ENCODE measurements around the gene BHLHA15.

The BHLHA15 gene

DNA sequence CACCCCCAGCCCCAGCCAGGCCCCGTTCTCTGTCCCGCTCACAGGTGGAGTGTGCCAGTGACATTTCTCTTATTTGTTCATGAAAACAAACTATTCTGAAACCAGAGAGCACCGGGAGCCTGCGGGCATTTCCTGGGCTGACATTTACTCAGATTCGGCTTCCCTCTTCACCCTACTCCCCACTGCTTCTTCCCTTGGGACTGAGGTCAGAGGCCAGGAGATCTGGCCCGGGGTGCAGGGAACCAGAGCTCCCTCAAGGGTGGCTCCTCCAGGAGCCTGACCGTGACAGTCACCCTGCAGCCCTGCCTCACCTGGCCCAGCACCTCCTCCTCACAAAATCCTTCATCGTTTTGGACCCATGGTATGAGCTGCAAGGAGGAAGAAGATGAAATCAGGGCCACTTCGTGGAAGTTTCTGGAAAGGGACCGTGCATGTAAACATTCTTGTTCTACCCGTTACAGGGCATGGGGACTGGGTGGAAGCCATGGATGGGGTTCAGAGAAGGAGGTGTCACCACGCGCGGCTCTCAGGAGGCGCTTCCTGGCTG, 12.2 kb downstream of the BHLHA15 start:
- no peak overlapping the region for H3K4me3 ChIP-seq (replicated peaks in 1 of 2; ENCODE audit: low read depth in 2 of 2, low read length in 2 of 2)
- TF ChIP-seq, protein P1, sequence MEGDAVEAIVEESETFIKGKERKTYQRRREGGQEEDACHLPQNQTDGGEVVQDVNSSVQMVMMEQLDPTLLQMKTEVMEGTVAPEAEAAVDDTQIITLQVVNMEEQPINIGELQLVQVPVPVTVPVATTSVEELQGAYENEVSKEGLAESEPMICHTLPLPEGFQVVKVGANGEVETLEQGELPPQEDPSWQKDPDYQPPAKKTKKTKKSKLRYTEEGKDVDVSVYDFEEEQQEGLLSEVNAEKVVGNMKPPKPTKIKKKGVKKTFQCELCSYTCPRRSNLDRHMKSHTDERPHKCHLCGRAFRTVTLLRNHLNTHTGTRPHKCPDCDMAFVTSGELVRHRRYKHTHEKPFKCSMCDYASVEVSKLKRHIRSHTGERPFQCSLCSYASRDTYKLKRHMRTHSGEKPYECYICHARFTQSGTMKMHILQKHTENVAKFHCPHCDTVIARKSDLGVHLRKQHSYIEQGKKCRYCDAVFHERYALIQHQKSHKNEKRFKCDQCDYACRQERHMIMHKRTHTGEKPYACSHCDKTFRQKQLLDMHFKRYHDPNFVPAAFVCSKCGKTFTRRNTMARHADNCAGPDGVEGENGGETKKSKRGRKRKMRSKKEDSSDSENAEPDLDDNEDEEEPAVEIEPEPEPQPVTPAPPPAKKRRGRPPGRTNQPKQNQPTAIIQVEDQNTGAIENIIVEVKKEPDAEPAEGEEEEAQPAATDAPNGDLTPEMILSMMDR (IDR thresholded peaks at IDR 0.05; ENCODE audit: low read depth, low read length), result no peak
- DNase-seq (ENCODE audit: low read depth in 2 of 2), result no peak

DNA sequence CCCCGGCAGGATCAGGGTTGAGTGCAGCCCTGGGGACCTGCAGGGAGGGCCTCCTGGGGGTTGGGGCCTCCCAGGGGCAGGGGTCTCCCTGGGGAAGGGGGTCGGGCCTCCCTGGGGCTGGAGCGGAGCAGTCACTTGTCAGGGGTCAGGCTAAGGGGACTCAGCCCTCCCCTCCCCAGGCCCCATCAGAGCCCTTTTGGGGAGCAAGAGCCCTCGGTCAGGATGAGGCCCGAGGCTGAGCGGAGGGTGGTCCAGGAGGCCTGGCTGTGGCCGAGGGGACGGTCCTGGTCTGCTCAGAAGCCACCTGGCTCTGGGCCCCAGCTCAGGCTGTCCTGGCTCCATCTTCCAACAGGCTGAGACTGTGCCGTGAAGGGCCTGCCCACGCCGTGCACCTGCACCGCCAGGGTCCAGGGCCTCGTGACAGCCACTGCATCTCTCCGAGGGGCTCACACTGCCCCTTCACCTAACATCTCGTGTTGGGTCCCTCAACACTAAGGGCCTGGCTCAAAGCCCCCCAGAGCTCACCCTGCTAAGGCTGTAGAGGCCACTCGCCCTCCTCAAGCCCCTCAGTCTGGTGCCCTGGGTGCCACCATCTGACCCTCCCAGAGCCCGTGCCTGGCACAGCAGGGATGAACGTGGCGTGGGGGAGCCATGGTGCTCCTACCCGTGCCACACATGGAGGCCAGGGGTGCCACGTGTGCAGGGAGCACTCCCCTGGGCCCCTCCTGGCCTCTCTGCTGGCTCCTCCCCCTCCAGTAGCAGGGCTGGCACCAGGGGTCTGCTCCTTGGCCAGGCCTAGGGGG, 12.9 kb downstream of the BHLHA15 start:
- no peak overlapping the region for H3K4me3 ChIP-seq (replicated peaks in 1 of 2; ENCODE audit: low read depth in 2 of 2, low read length in 2 of 2)
- DNase-seq (ENCODE audit: low read depth in 2 of 2), result no peak
- TF ChIP-seq, protein P1 (IDR thresholded peaks at IDR 0.05; ENCODE audit: low read depth, low read length), result no peak

DNA sequence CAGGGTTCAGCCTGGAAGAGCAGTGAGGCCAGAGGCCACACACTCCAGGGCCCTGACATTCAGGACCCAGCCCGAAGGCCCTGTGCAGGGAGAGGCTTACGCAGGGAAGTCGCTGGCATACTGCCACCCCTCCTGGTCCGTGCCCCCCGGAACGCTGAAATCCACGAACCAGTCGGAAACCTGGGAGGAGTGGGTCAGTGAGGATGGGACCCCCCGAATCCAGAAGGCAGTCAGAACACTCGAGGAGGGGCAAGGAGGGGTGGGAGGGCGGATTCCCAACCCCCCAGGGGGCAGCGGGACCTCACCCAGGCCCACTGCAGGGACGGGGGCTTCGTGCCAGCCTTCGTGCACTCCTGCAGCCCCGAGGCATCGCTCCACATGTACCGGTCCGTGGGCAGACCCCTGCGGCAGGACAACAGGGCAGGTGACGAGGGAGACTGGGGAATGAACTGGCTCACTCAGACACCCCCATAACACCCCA, 13.5 kb downstream of the BHLHA15 start:
- no peak for DNase-seq (ENCODE audit: low read depth in 2 of 2)
- H3K4me3 ChIP-seq (replicated peaks in 1 of 2; ENCODE audit: low read depth in 2 of 2, low read length in 2 of 2), result no peak overlapping the region
- TF ChIP-seq, protein P1 (IDR thresholded peaks at IDR 0.05; ENCODE audit: low read depth, low read length), result no peak

DNA sequence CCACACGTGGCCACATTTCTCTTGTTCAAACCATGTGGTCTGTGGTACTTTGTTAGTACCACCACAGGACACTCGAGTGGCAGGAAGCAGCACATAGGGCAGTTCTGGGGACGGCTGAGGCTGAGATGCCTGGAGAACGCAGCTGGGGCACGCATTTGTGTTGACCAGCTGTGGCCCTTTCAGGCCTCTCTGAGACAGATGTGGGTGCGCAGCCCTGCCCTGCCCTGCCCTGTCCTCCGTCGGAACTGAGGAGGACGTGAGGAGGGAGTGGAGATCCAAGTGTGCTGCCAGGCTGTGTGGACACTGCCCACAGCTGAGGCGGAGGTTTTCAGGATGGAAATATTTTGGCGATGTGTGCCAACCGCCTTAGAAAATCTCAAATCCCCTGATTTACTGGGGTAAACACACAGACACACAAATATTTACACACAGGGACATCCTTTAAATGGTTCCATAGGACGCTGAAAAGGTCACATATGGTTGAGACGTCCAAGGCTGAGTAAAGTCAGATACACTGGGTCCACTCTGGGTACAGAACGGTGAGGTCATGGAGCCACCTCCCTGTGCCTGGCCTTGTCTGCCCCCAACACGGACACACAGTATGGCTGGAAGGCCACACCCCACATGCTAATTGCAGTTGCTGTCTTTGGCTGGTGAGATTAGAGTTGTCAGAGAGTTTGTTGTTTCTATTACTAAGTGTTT, 14.8 kb downstream of the BHLHA15 start:
- no peak for DNase-seq (ENCODE audit: low read depth in 2 of 2)
- no peak overlapping the region for H3K4me3 ChIP-seq (replicated peaks in 1 of 2; ENCODE audit: low read depth in 2 of 2, low read length in 2 of 2)
- TF ChIP-seq, protein P1 (IDR thresholded peaks at IDR 0.05; ENCODE audit: low read depth, low read length), result no peak

DNA sequence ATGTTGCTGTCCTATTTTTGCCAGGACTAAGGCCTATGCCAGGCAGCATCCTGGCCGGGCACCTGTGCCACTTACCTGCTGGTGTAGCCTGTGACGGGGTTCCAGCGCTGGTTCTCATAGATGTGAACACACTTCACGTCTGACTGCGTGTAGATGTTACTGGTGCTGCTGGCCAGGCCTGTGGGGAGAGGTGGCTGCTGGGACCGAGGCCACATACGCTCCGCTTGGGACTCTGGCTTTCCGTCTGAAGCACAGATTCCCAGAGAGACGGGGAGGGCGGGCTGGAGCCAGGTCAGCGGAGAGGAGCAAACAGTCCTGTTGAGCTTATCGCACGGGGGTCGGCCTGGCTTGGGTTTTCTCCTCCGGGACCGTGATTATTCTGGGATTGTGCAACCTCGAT, 16.7 kb downstream of the BHLHA15 start:
- H3K4me3 ChIP-seq (replicated peaks in 1 of 2; ENCODE audit: low read depth in 2 of 2, low read length in 2 of 2), result no peak overlapping the region
- DNase-seq (ENCODE audit: low read depth in 2 of 2), result no peak
- TF ChIP-seq, protein P1 (IDR thresholded peaks at IDR 0.05; ENCODE audit: low read depth, low read length), result no peak

DNA sequence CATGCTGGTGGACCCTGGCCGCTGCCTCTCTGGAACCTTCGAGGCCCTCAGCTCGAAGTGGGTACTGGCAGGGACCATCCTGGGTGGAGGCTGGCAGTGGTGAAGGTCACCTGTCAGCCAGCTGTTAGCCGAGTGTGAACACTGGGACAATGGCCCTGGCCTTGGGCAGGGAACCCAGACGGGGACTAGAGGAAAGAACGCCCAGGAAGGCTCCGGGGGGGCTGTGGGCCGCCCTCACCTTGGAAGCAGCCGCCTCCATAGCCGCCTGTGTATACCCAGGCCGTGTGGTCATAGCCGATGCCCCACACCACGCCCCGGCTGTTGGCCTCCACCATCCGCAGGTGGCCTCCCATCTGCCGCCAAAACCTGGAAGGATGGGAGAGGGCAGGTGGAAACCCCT, 17.6 kb downstream of the BHLHA15 start:
- H3K4me3 ChIP-seq (replicated peaks in 1 of 2; ENCODE audit: low read depth in 2 of 2, low read length in 2 of 2), result no peak overlapping the region
- TF ChIP-seq, protein P1 (IDR thresholded peaks at IDR 0.05; ENCODE audit: low read depth, low read length), result no peak
- no peak for DNase-seq (ENCODE audit: low read depth in 2 of 2)
